HepG2 (cell line): ENCODE data around the gene PDE4C. TPM values are rescaled to one million over a fixed set of nuclear protein-coding genes. Genes with fewer than 3 reads are reported as not detected.

Experiments used
- ATAC-seq: fragments of 200-7000 bp; cut with Tn5 transposase; 3 replicates; pipeline ENCODE4 v1.9.1; 2020; ENCODE audit warnings: mild to moderate bottlenecking, moderate library complexity
- BruUV-seq: library from RNA; stranded (reverse); fragments of 400-500 nt; replicated peaks from 2 replicates; lab custom pipeline; 2021; lab: Mats Ljungman, UMichigan
- CTCF ChIA-PET: fragments of 300-600 bp; formaldehyde crosslinking; extraction: SDS; loops from one replicate; lab custom pipeline; 2021; ENCODE audit warnings: low total read pairs, inconsistent platforms, low intra/inter-chr PET ratio; lab: Yijun Ruan, JAX
- POLR2A ChIA-PET: fragments of 350-600 bp; sonication (Branson Sonifier 250); formaldehyde crosslinking; loops from one replicate; lab custom pipeline; 2020; ENCODE audit warnings: antibody characterized with exemption, inconsistent platforms; lab: Yijun Ruan, JAX
- DNase-seq: peaks from one replicate; pipeline ENCODE4 v3.0.0-alpha.2; 2015; ENCODE audit warnings: low spot score
- FAIRE-seq: peaks from 3 replicates; lab custom pipeline; 2011; peaks lifted over from hg19 to GRCh38; lab: Jason Lieb, UNC
- H2AFZ ChIP-seq: one replicate; pipeline ENCODE4 v1.6.1; 2011; ENCODE audit warnings: low read length, inconsistent platforms
- H3K27ac ChIP-seq: fragments of 300-600 bp; 3 replicates; pipeline ENCODE4 v1.8.0; 2011; ENCODE audit warnings: mixed run types, mild to moderate bottlenecking, mixed read lengths, low read length, inconsistent platforms; ENCODE audit not compliant: insufficient read depth; ENCODE audit errors: extremely low read length
- H3K27me3 ChIP-seq, 2 experiments: fragments of 200-600 bp in 1 of 2; 2 replicates in 1 of 2; 3 replicates in 1 of 2; pipeline versions ENCODE4 v1.6.0 to v1.8.0; 2011; ENCODE audit warnings: low read length in 2 of 2, mild to moderate bottlenecking in 2 of 2, moderate library complexity in 2 of 2, inconsistent platforms in 1 of 2; ENCODE audit not compliant: insufficient read depth in 2 of 2, control insufficient read depth in 1 of 2
- H3K36me3 ChIP-seq, 2 experiments: fragments of 200-600 bp in 1 of 2; replicated peaks in 1 of 2; 2 replicates in 1 of 2; 3 replicates in 1 of 2; pipeline versions ENCODE4 v1.5.1 to v1.8.0; 2011; ENCODE audit warnings: low read length in 2 of 2, inconsistent platforms in 1 of 2; ENCODE audit not compliant: insufficient read depth in 2 of 2, control insufficient read depth in 1 of 2
- H3K4me1 ChIP-seq: 2 replicates; pipeline ENCODE4 v1.5.1; 2012; ENCODE audit warnings: low read length, inconsistent platforms; ENCODE audit not compliant: insufficient read depth
- H3K4me2 ChIP-seq: 2 replicates; pipeline ENCODE4 v1.6.0; 2011; ENCODE audit warnings: low read depth, low read length, inconsistent platforms
- H3K4me3 ChIP-seq, 3 experiments: fragments of 200-600 bp in 1 of 3; sonication (generic), shearing (Covaris generic) in 1 of 3; replicated peaks in 1 of 3; 2 replicates each; pipeline ENCODE4 v1.5.1; 2011 to 2016; ENCODE audit warnings: low read length in 3 of 3, inconsistent platforms in 2 of 3, low read depth in 2 of 3, mild to moderate bottlenecking in 2 of 3, control low read depth in 1 of 3, mixed read lengths in 1 of 3; ENCODE audit not compliant: insufficient read depth in 1 of 3
- H3K79me2 ChIP-seq: one replicate; pipeline ENCODE4 v1.6.1; 2011; ENCODE audit warnings: low read length, inconsistent platforms; ENCODE audit not compliant: insufficient read depth
- H3K9ac ChIP-seq: 2 replicates; pipeline ENCODE4 v1.6.0; 2011; ENCODE audit warnings: mild to moderate bottlenecking, low read depth, low read length, inconsistent platforms; ENCODE audit not compliant: insufficient read depth
- H3K9me3 ChIP-seq: 2 replicates; pipeline ENCODE4 v1.5.1; 2012; ENCODE audit warnings: mild to moderate bottlenecking, low read length
- H4K20me1 ChIP-seq: 2 replicates; pipeline ENCODE4 v1.6.0; 2011; ENCODE audit warnings: inconsistent platforms, mild to moderate bottlenecking, low read length, moderate library complexity; ENCODE audit not compliant: insufficient read depth
- AGO1 ChIP-seq: fragments of 200-400 bp; formaldehyde crosslinking; IDR thresholded peaks from 2 replicates; pipeline ENCODE4 v1.6.1; 2017; ENCODE audit warnings: mild to moderate bottlenecking, low read depth, low read length, moderate library complexity; ENCODE audit not compliant: poor library complexity, severe bottlenecking
- CCAR2 ChIP-seq: fragments of 200-400 bp; formaldehyde crosslinking; optimal IDR thresholded peaks from 2 replicates; pipeline ENCODE3; 2018; ENCODE audit warnings: low read depth, mild to moderate bottlenecking, low read length, moderate library complexity
- GTF2F1 ChIP-seq: fragments of 150-350 bp; IDR thresholded peaks from 2 replicates; pipeline ENCODE4 v1.6.1; 2014; ENCODE audit warnings: low read length
- KLF9 ChIP-seq: IDR thresholded peaks from 2 replicates; pipeline ENCODE4 v1.6.1; 2016; ENCODE audit warnings: low read depth
- PCBP2 ChIP-seq: fragments of 200-400 bp; formaldehyde crosslinking; optimal IDR thresholded peaks from 2 replicates; pipeline ENCODE3; 2018; ENCODE audit warnings: low read length, low read depth; ENCODE audit not compliant: poor library complexity, severe bottlenecking
- TCF7L2 ChIP-seq: IDR thresholded peaks from 2 replicates; pipeline ENCODE4 v1.6.1; 2011; ENCODE audit warnings: mild to moderate bottlenecking, low read depth, low read length, moderate library complexity
- THAP11 ChIP-seq: IDR thresholded peaks from 2 replicates; pipeline ENCODE4 v1.6.1; 2016; ENCODE audit warnings: missing biosample characterization, missing genetic modification reagents
- ZNF264 ChIP-seq: sonication (generic); formaldehyde crosslinking; IDR thresholded peaks from 2 replicates; pipeline ENCODE4 v1.4.0; 2020; ENCODE audit warnings: missing genetic modification reagents
- ZNF616 ChIP-seq: sonication (generic); formaldehyde crosslinking; IDR thresholded peaks from 2 replicates; pipeline ENCODE4 v1.5.0; 2020; ENCODE audit warnings: low read depth, mild to moderate bottlenecking, missing genetic modification reagents
- ZNF772 ChIP-seq: sonication (generic); formaldehyde crosslinking; IDR thresholded peaks from 2 replicates; pipeline ENCODE4 v1.5.0; 2020; ENCODE audit warnings: mild to moderate bottlenecking, missing genetic modification reagents
- WGBS: methylation state at CpG from one replicate; pipeline ENCODE4 v1.1.6; 2017; ENCODE audit warnings: low lambda C conversion rate; 5-methylcytosine and 5-hydroxymethylcytosine counted together
- in situ Hi-C: cut with HindIII; loops from 2 replicates; pipeline ENCODE4 v1.10.0; 2017; ENCODE audit warnings: low pct_unique_long_range_greater_than_20kb; ENCODE audit not compliant: extremely low pct_ligation_motif_present
- intact Hi-C: fragments of 100-400 bp; cut with micrococcal nuclease; formaldehyde crosslinking; loops from one replicate; pipeline ENCODE4 v1.10.0; 2022; ENCODE audit not compliant: unreplicated experiment
- polyA plus RNA-seq, 8 experiments: library from polyadenylated mRNA; depleted of rRNA in 3 of 8; stranded (reverse) in 7 of 8; unstranded in 1 of 8; fragments of >200 nt; fragmentation: Illumina TruSeq in 4 of 8; extraction: Trizol in 4 of 8; gene quantifications; 2 replicates each; pipeline versions ENCODE4 v1.2.1 to v1.2.3, GENCODE V29; 2011 to 2016; ENCODE audit warnings: low read depth in 4 of 8, missing spikeins in 1 of 8, mixed read lengths in 1 of 8; ENCODE audit not compliant: insufficient read depth in 1 of 8
- total RNA-seq, 5 experiments: library from RNA; depleted of rRNA; stranded (reverse); fragments of >200 nt; fragmentation: Illumina TruSeq; extraction: Trizol; gene quantifications; 2 replicates each; pipeline ENCODE4 v1.2.3, GENCODE V29; 2016; ENCODE audit warnings: low read depth in 1 of 5
- TF ChIP-seq, protein P1 (sequence below), 2 experiments: fragments of 450-650 bp in 1 of 2; sonication (generic) in 1 of 2; formaldehyde crosslinking in 1 of 2; IDR thresholded peaks; 2 replicates each; pipeline versions ENCODE4 v1.6.1 to v1.8.0; 2016 to 2022; ENCODE audit warnings: antibody characterized with exemption in 1 of 2, mild to moderate bottlenecking in 1 of 2, missing genetic modification reagents in 1 of 2
- TF ChIP-seq, protein P2 (sequence below): sonication (generic); formaldehyde crosslinking; IDR thresholded peaks from 2 replicates; pipeline ENCODE4 v1.4.0; 2020; ENCODE audit warnings: missing genetic modification reagents

PDE4C gene
- total and polyA plus RNA-seq, 2 of the 13 experiments (the other 11 are each of a cell fraction or from before 2014, with no cell fraction given) = 1.4 to 14.0 TPM

DNA sequence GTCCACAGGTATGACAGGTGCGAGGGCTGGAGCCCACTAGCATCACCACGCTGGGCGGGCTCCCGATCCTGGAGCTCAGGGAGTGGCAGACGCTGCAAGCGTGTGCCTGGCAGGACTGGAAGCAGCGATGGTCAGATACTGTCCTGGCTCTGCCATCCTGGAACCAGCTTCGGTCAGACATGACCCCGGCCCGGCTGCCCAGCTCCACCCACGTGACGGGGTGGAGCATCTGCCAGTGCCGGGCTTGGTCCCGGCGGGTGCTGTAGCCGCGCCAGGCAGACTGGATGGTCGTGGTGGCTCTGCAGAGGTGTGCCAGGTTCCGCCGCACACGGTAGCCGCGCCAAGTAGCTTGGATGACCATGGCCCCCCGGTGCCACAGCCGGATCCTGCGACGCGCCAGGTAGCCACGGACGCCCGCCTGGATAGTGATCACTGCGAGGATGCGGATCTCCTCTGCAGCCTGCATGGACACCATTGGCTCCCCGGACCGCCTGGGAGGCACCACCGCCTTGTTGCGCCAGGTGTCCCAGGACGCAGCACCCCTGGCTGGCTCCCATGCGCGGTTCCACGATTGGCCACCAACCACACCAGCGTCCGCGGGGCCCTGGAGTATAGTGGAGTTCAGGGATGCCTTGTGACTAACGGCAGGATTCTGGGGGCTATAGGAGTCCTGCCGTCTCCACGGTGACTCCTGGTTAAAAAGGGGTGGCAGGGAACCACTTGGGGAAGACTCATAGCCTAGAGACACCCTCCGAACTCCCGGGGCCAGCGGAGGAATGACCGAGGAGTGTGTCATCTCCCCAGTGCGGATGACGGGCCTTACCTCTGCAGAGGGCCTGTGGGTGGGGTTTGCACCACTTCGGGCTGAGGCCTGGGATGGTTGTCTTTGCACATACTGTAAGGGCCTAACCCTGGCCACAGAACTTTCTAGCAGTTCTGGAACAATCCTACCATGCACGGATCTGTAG is 31.5 kb upstream of the PDE4C start:
- no peak for DNase-seq
- ATAC-seq = no peak
- intact Hi-C loops = no loop called here
- in situ Hi-C loops = no loop called here
- FAIRE-seq = no peak
- TF ChIP-seq GTF2F1 (no peak), ZNF772 (CRISPR knock-in tag) (no peak), CCAR2 (no peak), PCBP2 (no peak), KLF9 (CRISPR knock-in tag) (no peak), TCF7L2 (no peak), THAP11 (no peak), AGO1 (no peak), ZNF616 (CRISPR knock-in tag) (no peak), ZNF264 (CRISPR knock-in tag) (no peak)
- TF ChIP-seq, protein P1, sequence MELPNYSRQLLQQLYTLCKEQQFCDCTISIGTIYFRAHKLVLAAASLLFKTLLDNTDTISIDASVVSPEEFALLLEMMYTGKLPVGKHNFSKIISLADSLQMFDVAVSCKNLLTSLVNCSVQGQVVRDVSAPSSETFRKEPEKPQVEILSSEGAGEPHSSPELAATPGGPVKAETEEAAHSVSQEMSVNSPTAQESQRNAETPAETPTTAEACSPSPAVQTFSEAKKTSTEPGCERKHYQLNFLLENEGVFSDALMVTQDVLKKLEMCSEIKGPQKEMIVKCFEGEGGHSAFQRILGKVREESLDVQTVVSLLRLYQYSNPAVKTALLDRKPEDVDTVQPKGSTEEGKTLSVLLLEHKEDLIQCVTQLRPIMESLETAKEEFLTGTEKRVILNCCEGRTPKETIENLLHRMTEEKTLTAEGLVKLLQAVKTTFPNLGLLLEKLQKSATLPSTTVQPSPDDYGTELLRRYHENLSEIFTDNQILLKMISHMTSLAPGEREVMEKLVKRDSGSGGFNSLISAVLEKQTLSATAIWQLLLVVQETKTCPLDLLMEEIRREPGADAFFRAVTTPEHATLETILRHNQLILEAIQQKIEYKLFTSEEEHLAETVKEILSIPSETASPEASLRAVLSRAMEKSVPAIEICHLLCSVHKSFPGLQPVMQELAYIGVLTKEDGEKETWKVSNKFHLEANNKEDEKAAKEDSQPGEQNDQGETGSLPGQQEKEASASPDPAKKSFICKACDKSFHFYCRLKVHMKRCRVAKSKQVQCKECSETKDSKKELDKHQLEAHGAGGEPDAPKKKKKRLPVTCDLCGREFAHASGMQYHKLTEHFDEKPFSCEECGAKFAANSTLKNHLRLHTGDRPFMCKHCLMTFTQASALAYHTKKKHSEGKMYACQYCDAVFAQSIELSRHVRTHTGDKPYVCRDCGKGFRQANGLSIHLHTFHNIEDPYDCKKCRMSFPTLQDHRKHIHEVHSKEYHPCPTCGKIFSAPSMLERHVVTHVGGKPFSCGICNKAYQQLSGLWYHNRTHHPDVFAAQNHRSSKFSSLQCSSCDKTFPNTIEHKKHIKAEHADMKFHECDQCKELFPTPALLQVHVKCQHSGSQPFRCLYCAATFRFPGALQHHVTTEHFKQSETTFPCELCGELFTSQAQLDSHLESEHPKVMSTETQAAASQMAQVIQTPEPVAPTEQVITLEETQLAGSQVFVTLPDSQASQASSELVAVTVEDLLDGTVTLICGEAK (IDR thresholded peaks at IDR 0.05) = no peak
- TF ChIP-seq, protein P1 (CRISPR knock-in tag; IDR thresholded peaks at IDR 0.05) = no peak
- TF ChIP-seq, protein P2, sequence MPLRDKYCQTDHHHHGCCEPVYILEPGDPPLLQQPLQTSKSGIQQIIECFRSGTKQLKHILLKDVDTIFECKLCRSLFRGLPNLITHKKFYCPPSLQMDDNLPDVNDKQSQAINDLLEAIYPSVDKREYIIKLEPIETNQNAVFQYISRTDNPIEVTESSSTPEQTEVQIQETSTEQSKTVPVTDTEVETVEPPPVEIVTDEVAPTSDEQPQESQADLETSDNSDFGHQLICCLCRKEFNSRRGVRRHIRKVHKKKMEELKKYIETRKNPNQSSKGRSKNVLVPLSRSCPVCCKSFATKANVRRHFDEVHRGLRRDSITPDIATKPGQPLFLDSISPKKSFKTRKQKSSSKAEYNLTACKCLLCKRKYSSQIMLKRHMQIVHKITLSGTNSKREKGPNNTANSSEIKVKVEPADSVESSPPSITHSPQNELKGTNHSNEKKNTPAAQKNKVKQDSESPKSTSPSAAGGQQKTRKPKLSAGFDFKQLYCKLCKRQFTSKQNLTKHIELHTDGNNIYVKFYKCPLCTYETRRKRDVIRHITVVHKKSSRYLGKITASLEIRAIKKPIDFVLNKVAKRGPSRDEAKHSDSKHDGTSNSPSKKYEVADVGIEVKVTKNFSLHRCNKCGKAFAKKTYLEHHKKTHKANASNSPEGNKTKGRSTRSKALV (CRISPR knock-in tag) = no peak
- Histone ChIP-seq H3K27ac (no peak overlapping the region), H3K36me3 (no peaks in the 10 kb centered on the region), H3K9ac (no peak overlapping the region), H3K79me2 (no peaks in the 10 kb centered on the region), H3K4me1 (peaks cover 21% of the 10 kb centered on the region), H4K20me1 (no peaks in the 10 kb centered on the region), H3K4me3 (no peak overlapping the region), H3K27me3 (peaks cover 5 to 33% of the 10 kb centered on the region in 2 experiments; a peak in 4 of 5 replicates), H3K4me2 (no peak overlapping the region), H3K9me3 (no peaks in the 10 kb centered on the region), H2AFZ (no peak overlapping the region)
- ChIA-PET CTCF (no interaction called here), POLR2A (no interaction called here)
- no TSS peak for BruUV-seq
- 62% methylated on average over 13 of the region's 55 CpGs for WGBS
